HCT116 (cell line): ENCODE data around the gene MAPK7. TPM values are rescaled to one million over a fixed set of nuclear protein-coding genes. Genes with fewer than 3 reads are reported as not detected.

Experiments
- ATAC-seq: fragments of 200-7000 bp; cut with Tn5 transposase; 2 replicates; pipeline ENCODE4 v1.9.1; 2020; ENCODE audit warnings: mild to moderate bottlenecking, moderate library complexity
- BruUV-seq: library from RNA; stranded (reverse); fragments of 400-500 nt; replicated peaks from 2 replicates; lab custom pipeline; 2021; lab: Mats Ljungman, UMichigan
- CTCF ChIA-PET: fragments of 300-600 bp; sonication (Branson Sonifier 250); formaldehyde crosslinking; loops from one replicate; lab custom pipeline; 2021; ENCODE audit warnings: antibody characterized with exemption; lab: Charles Lee
- POLR2A ChIA-PET: fragments of 300-600, 350-600 bp; sonication (Branson Sonifier 250); formaldehyde crosslinking; loops from one replicate; lab custom pipeline; 2021; ENCODE audit warnings: antibody characterized with exemption; lab: Charles Lee
- RAD21 ChIA-PET, 2 experiments: fragments of 300-600 bp; sonication (Branson Sonifier 250); formaldehyde crosslinking; loops; one replicate each; lab custom pipeline; 2023; ENCODE audit warnings: low total read pairs in 2 of 2; ENCODE audit not compliant: uncharacterized antibody in 2 of 2, unreplicated experiment in 2 of 2, low non-redundant PET in 1 of 2; lab: Charles Lee
- DNase-seq: peaks from one replicate; pipeline ENCODE4 v3.0.0-alpha.2; 2010; ENCODE audit warnings: low read depth, low spot score
- H2AFZ ChIP-seq: fragments of 200-600 bp; shearing (Covaris generic), sonication (generic); 2 replicates; pipeline ENCODE4 v1.6.1; 2017; ENCODE audit warnings: low read depth, mixed run types, mixed read lengths, antibody characterized with exemption, low read length; ENCODE audit not compliant: poor library complexity, severe bottlenecking
- H3K27ac ChIP-seq: 2 replicates; pipeline ENCODE4 v1.5.1; 2012; ENCODE audit warnings: low read depth, low read length
- H3K27me3 ChIP-seq: fragments of 200-600 bp; sonication (generic); 2 replicates; pipeline ENCODE4 v1.6.1; 2016; ENCODE audit warnings: mixed run types, low read length, mixed read lengths; ENCODE audit not compliant: insufficient read depth
- H3K36me3 ChIP-seq, 2 experiments: fragments of 200-500 bp in 1 of 2; fragments of 200-600 bp in 1 of 2; sonication (Bioruptor generic) in 1 of 2; sonication (generic) in 1 of 2; 2 replicates each; pipeline versions ENCODE4 v1.5.1 to v1.6.1; 2014 to 2016; ENCODE audit warnings: low read length in 2 of 2, inconsistent platforms in 1 of 2, mixed read lengths in 1 of 2, mixed run types in 1 of 2; ENCODE audit not compliant: insufficient read depth in 2 of 2, control insufficient read depth in 1 of 2
- H3K4me1 ChIP-seq, 2 experiments: fragments of 200-600 bp in 1 of 2; sonication (generic) in 1 of 2; 2 replicates each; pipeline versions ENCODE4 v1.5.1 to v1.6.1; 2012 to 2017; ENCODE audit warnings: low read length in 2 of 2, inconsistent platforms in 1 of 2, mild to moderate bottlenecking in 1 of 2, mixed read lengths in 1 of 2, mixed run types in 1 of 2, moderate library complexity in 1 of 2; ENCODE audit not compliant: insufficient read depth in 2 of 2, control insufficient read depth in 1 of 2
- H3K4me2 ChIP-seq: fragments of 200-600 bp; sonication (generic); 2 replicates; pipeline ENCODE4 v1.6.1; 2017; ENCODE audit warnings: mixed run types, low read length, mixed read lengths
- H3K4me3 ChIP-seq, 2 experiments: fragments of 200-600 bp in 1 of 2; sonication (generic) in 1 of 2; replicated peaks in 1 of 2; 2 replicates each; pipeline ENCODE4 v1.5.1; 2011 to 2016; ENCODE audit warnings: low read length in 2 of 2, control low read depth in 1 of 2, low read depth in 1 of 2, mild to moderate bottlenecking in 1 of 2, mixed read lengths in 1 of 2, mixed run types in 1 of 2
- H3K79me2 ChIP-seq: fragments of 200-600 bp; sonication (generic); 2 replicates; pipeline ENCODE4 v1.6.1; 2017; ENCODE audit warnings: mild to moderate bottlenecking, mixed run types, low read length, moderate library complexity, mixed read lengths; ENCODE audit not compliant: insufficient read depth
- H3K9ac ChIP-seq: fragments of 200-600 bp; sonication (generic); 2 replicates; pipeline ENCODE4 v1.6.1; 2016; ENCODE audit warnings: low read length, mixed read lengths
- H3K9me2 ChIP-seq: fragments of 200-600 bp; sonication (generic), shearing (Covaris generic); 2 replicates; pipeline ENCODE4 v1.6.1; 2017; ENCODE audit warnings: mixed run types, mild to moderate bottlenecking, moderate library complexity; ENCODE audit not compliant: insufficient read depth
- H3K9me3 ChIP-seq, 2 experiments: fragments of 200-500 bp in 1 of 2; fragments of 200-600 bp in 1 of 2; sonication (Bioruptor generic) in 1 of 2; sonication (generic) in 1 of 2; 2 replicates each; pipeline ENCODE4 v1.6.1; 2014 to 2017; ENCODE audit warnings: low read length in 2 of 2, mixed read lengths in 2 of 2, inconsistent platforms in 1 of 2, low read depth in 1 of 2, mild to moderate bottlenecking in 1 of 2, mixed run types in 1 of 2, moderate library complexity in 1 of 2; ENCODE audit not compliant: control insufficient read depth in 1 of 2, insufficient read depth in 1 of 2
- H4K20me1 ChIP-seq: fragments of 200-600 bp; sonication (generic), shearing (Covaris generic); 2 replicates; pipeline ENCODE4 v1.6.1; 2017; ENCODE audit warnings: mixed run types, mild to moderate bottlenecking, moderate library complexity; ENCODE audit not compliant: insufficient read depth
- ATF3 ChIP-seq: IDR thresholded peaks from 2 replicates; pipeline ENCODE4 v1.6.1; 2012
- CBX3 ChIP-seq: IDR thresholded peaks from 2 replicates; pipeline ENCODE4 v1.6.1; 2012; ENCODE audit warnings: low read depth
- EGR1 ChIP-seq: IDR thresholded peaks from 2 replicates; pipeline ENCODE4 v1.6.1; 2012; ENCODE audit warnings: low read depth
- ELF1 ChIP-seq: IDR thresholded peaks from 2 replicates; pipeline ENCODE4 v1.6.1; 2012; ENCODE audit warnings: low read depth, borderline replicate concordance
- EZH2 ChIP-seq: fragments of 200-600 bp; sonication (generic); IDR thresholded peaks from 2 replicates; pipeline ENCODE4 v1.6.1; 2017; ENCODE audit warnings: antibody characterized with exemption, mixed run types
- JUND ChIP-seq: IDR thresholded peaks from 2 replicates; pipeline ENCODE4 v1.6.1; 2012
- MAX ChIP-seq: IDR thresholded peaks from 2 replicates; pipeline ENCODE4 v1.6.1; 2012
- POLR2A ChIP-seq: IDR thresholded peaks from 2 replicates; pipeline ENCODE4 v1.7.0; 2011; ENCODE audit warnings: borderline replicate concordance; ENCODE audit not compliant: insufficient read depth, insufficient read length; ENCODE audit errors: extremely low read depth
- SIN3A ChIP-seq: IDR thresholded peaks from 2 replicates; pipeline ENCODE4 v1.6.1; 2012; ENCODE audit warnings: low read depth
- SRF ChIP-seq: IDR thresholded peaks from 2 replicates; pipeline ENCODE4 v1.6.1; 2012; ENCODE audit warnings: low read depth
- TCF7L2 ChIP-seq: IDR thresholded peaks from 2 replicates; pipeline ENCODE4 v1.7.0; 2011; ENCODE audit warnings: borderline replicate concordance, inconsistent platforms; ENCODE audit not compliant: insufficient read depth, insufficient read length; ENCODE audit errors: extremely low read depth
- YY1 ChIP-seq: IDR thresholded peaks from 2 replicates; pipeline ENCODE4 v1.6.1; 2011; ENCODE audit warnings: low read length, low read depth, moderate library complexity, mild to moderate bottlenecking; ENCODE audit not compliant: insufficient replicate concordance; ENCODE audit errors: extremely low read depth
- ZBTB33 ChIP-seq: IDR thresholded peaks from 2 replicates; pipeline ENCODE4 v1.6.1; 2011; ENCODE audit warnings: mild to moderate bottlenecking, low read length, moderate library complexity; ENCODE audit not compliant: insufficient replicate concordance; ENCODE audit errors: extremely low read depth
- ZFX ChIP-seq: fragments of 450-650 bp; IDR thresholded peaks from 2 replicates; pipeline ENCODE4 v1.6.1; 2017
- ZNF274 ChIP-seq: fragments of 200-500 bp; sonication (Bioruptor generic); IDR thresholded peaks from 2 replicates; pipeline ENCODE4 v1.6.1; 2014; ENCODE audit warnings: mild to moderate bottlenecking, low read depth, low read length, inconsistent platforms
- intact Hi-C: fragments of 100-400 bp; cut with micrococcal nuclease; formaldehyde crosslinking; loops from 2 replicates; pipeline ENCODE4 v1.10.0; 2022
- total RNA-seq: library from RNA; stranded (reverse); gene quantifications from one replicate; pipeline ENCODE4 v1.2.1, GENCODE V29; 2021; ENCODE audit not compliant: unreplicated experiment
- TF ChIP-seq, protein P1 (sequence below): IDR thresholded peaks from 2 replicates; pipeline ENCODE4 v1.6.1; 2012; ENCODE audit warnings: low read depth

The MAPK7 gene
- total RNA-seq, 1 experiment from 2014 or later, result 15.3 TPM

- ChIA-PET POLR2A (interaction anchor here (0.8 to 1.9 kb wide), 4 partner anchors 16 to 286 kb away, joined by 3 to 13 read pairs (median 3); partner anchors contain the start of gene MAPK7), RAD21 (interaction anchor here (1.7 to 2.3 kb wide), 2 partner anchors 85 to 401 kb away, joined by 8 to 12 read pairs; no protein-coding TSS in a partner anchor), CTCF (interaction anchor here (1.4 to 5.1 kb wide), 8 partner anchors 8 to 405 kb away, joined by 3 to 69 read pairs (median 12); partner anchors contain the start of gene MAPK7)
- Histone ChIP-seq H3K27ac (peak overlapping the region; percentile 76), H3K9me3 (no peaks in the 10 kb centered on the region), H3K4me1 (peaks cover 9 to 28% of the 10 kb centered on the region in 2 experiments), H3K79me2 (0 out of 2 replicates have a peak, but pooled peaks cover 12% of the 10 kb centered on the region), H3K27me3 (no peaks in the 10 kb centered on the region), H3K9me2 (no peaks in the 10 kb centered on the region), H4K20me1 (no peaks in the 10 kb centered on the region), H3K4me2 (peak overlapping the region; percentile 86), H3K36me3 (peaks cover 7 to 10% of the 10 kb centered on the region in 2 experiments; a peak in 2 of 4 replicates), H3K4me3 (peak overlapping the region; percentile 80 to 91), H2AFZ (no peak overlapping the region), H3K9ac (peak overlapping the region; percentile 85)
- no peak; the same call in 1 of the 2 replicates for ATAC-seq
- no peak for DNase-seq
- intact Hi-C loops, result loop anchor here (1.0 to 5.0 kb wide), 3 partner anchors 85 to 390 kb away; no protein-coding TSS in a partner anchor
- TF ChIP-seq SIN3A, result no peak
- no peak for TF ChIP-seq ZNF274
- no peak for TF ChIP-seq ZBTB33
- TF ChIP-seq, protein P1, sequence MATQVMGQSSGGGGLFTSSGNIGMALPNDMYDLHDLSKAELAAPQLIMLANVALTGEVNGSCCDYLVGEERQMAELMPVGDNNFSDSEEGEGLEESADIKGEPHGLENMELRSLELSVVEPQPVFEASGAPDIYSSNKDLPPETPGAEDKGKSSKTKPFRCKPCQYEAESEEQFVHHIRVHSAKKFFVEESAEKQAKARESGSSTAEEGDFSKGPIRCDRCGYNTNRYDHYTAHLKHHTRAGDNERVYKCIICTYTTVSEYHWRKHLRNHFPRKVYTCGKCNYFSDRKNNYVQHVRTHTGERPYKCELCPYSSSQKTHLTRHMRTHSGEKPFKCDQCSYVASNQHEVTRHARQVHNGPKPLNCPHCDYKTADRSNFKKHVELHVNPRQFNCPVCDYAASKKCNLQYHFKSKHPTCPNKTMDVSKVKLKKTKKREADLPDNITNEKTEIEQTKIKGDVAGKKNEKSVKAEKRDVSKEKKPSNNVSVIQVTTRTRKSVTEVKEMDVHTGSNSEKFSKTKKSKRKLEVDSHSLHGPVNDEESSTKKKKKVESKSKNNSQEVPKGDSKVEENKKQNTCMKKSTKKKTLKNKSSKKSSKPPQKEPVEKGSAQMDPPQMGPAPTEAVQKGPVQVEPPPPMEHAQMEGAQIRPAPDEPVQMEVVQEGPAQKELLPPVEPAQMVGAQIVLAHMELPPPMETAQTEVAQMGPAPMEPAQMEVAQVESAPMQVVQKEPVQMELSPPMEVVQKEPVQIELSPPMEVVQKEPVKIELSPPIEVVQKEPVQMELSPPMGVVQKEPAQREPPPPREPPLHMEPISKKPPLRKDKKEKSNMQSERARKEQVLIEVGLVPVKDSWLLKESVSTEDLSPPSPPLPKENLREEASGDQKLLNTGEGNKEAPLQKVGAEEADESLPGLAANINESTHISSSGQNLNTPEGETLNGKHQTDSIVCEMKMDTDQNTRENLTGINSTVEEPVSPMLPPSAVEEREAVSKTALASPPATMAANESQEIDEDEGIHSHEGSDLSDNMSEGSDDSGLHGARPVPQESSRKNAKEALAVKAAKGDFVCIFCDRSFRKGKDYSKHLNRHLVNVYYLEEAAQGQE, result no peak
- TF ChIP-seq YY1, result no peak
- no peak for TF ChIP-seq SRF
- no peak for TF ChIP-seq EZH2
- no peak for TF ChIP-seq JUND
- TF ChIP-seq CBX3, result no peak
- no peak for TF ChIP-seq ELF1
- no peak for TF ChIP-seq EGR1
- TF ChIP-seq TCF7L2, result no peak
- TF ChIP-seq MAX, result no peak
- no peak for TF ChIP-seq POLR2A
- TF ChIP-seq ZFX, result no peak
- no peak for TF ChIP-seq ATF3
- TSS peak; percentile 56 for BruUV-seq
Observed at GRCh38 chr17:19361944-19362276, 16.4 kb upstream of the MAPK7 start.
